ENCODE data around the gene SLC2A1. TPM values are rescaled to one million over a fixed set of nuclear protein-coding genes. Genes with fewer than 3 reads are reported as not detected.
A peak's percentile ranks its signal among the peaks of the same experiment; 100 is the strongest.

Gene SLC2A1
- total RNA-seq, 2 donors from 2014 or later, result 71.6 to 150 TPM

DNA sequence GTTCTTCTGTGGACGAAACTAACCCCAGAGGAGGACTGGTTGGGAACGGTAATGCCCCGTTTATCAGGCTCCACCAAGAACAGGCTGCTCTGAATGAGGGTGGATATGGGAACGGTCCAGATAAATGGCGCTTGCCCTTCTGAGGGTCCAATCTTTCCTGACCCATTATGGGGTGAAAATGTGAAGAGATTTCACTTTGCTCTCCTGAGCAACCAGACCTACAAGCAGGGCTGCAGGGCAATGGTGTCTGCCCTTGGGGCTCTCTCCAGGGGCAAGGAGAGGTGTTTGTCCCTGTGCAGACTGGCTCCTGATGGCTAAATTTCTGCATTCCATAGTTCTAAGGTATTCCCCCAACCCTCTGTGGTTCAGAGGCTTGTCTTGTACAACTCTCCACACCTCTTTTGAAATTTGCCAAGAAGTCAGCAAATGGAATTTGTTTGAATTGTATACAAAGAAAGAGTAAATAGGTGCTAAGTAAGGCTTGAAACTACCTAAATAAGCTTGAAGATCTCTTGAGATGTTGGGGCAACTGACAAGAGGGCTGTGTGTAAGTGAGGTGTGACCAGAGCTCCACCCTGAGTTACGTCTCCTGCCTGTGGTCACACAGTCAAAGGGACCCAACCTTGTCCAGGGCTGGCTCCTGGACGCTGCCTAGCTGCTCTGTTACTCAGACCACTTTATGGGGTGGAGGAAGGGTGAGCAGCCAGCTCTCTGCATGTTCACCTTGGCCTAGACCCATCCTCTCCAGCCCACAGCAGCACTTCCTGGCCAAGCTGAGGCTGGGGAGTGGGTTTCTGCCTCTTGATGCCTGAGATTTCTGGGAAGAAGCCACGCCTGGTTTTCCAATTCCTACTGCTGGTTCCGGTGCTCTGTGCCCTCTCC is 24.8 kb downstream of the SLC2A1 start:
- DNase-seq, result no peak
- H3K4me3 ChIP-seq, result no peak overlapping the region
- TF ChIP-seq, protein P1, sequence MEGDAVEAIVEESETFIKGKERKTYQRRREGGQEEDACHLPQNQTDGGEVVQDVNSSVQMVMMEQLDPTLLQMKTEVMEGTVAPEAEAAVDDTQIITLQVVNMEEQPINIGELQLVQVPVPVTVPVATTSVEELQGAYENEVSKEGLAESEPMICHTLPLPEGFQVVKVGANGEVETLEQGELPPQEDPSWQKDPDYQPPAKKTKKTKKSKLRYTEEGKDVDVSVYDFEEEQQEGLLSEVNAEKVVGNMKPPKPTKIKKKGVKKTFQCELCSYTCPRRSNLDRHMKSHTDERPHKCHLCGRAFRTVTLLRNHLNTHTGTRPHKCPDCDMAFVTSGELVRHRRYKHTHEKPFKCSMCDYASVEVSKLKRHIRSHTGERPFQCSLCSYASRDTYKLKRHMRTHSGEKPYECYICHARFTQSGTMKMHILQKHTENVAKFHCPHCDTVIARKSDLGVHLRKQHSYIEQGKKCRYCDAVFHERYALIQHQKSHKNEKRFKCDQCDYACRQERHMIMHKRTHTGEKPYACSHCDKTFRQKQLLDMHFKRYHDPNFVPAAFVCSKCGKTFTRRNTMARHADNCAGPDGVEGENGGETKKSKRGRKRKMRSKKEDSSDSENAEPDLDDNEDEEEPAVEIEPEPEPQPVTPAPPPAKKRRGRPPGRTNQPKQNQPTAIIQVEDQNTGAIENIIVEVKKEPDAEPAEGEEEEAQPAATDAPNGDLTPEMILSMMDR (IDR thresholded peaks at IDR 0.05), result no peak
- no peaks in the 10 kb centered on the region for H3K36me3 ChIP-seq
- H3K27ac ChIP-seq, result peak overlapping the region; percentile 85
- no peaks in the 10 kb centered on the region for H3K9me3 ChIP-seq
- peaks cover 42% of the 10 kb centered on the region for H3K4me1 ChIP-seq
- H3K9ac ChIP-seq (ENCODE audit: low read depth in 2 of 2, low read length in 2 of 2), result no peak overlapping the region
- H3K27me3 ChIP-seq, result no peaks in the 10 kb centered on the region
- intact Hi-C loops (cut with DNase I), result no loop called here

DNA sequence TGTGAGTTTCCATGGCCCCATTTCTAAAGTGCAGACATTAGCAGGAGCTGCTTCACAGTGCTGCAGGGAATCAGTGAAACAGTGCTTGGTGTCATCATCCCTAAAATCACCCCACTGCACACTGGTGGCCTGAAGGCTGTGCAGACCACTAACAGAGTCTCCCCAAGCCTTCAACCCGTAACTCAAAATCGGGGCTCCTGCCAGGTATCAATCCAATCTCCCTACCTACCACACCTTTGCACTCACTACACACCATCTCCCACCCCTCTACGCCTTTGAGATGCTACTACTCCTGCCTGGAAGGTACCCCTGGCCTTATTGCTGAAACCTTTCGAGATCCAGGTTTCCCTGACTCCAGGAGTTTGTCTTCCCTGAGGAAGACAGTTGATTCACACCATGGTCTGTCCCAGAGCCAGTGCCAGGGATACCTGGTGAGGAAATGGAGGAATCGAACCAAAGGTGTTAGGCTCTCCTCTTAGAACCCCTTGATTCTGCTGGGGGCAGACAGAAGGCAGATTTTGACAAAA is 25.5 kb downstream of the SLC2A1 start:
- intact Hi-C loops (cut with DNase I), result no loop called here
- peak; percentile 17 for DNase-seq
- H3K9ac ChIP-seq (ENCODE audit: low read depth in 2 of 2, low read length in 2 of 2), result peak overlapping the region in 1 of 2 donors; percentile 2
- TF ChIP-seq, protein P1 (IDR thresholded peaks at IDR 0.05), result no peak
- H3K4me3 ChIP-seq, result no peak overlapping the region
- peaks cover 35% of the 10 kb centered on the region for H3K4me1 ChIP-seq
- peak overlapping the region; percentile 85 for H3K27ac ChIP-seq
- no peaks in the 10 kb centered on the region for H3K9me3 ChIP-seq
- peaks cover 3% of the 10 kb centered on the region for H3K36me3 ChIP-seq
- H3K27me3 ChIP-seq, result no peaks in the 10 kb centered on the region

DNA sequence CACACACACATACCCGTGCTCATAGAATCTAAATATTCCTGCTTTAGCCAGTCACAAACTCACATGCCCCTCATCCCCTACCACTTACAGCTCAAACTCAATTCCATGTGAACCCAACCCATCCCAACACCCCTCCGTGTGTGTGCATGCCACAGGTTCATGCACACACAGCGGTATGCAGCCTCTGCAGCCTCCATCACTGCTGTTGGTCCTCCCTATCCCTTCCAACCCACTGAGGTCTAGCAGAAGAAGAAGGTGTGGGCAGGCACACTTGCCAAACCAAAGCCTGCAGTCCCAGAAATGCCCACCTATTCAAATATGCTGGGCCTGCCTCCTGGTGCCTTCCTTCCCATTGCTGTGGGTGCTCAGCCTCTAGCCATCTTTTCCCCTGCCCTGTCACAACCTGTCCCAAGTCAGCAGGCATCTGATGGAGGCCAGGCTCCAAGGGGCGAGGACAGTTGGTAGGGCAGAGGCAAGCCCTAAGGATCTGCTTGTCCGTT is 26.2 kb downstream of the SLC2A1 start:
- TF ChIP-seq, protein P1 (IDR thresholded peaks at IDR 0.05), result no peak
- peak overlapping the region; percentile 36 to 65 for H3K9ac ChIP-seq (ENCODE audit: low read depth in 2 of 2, low read length in 2 of 2)
- peaks cover 30% of the 10 kb centered on the region for H3K4me1 ChIP-seq
- DNase-seq, result peak; percentile 25
- H3K4me3 ChIP-seq, result no peak overlapping the region
- H3K9me3 ChIP-seq, result no peaks in the 10 kb centered on the region
- peak overlapping the region; percentile 85 for H3K27ac ChIP-seq
- H3K36me3 ChIP-seq, result peaks cover 4% of the 10 kb centered on the region
- H3K27me3 ChIP-seq, result no peaks in the 10 kb centered on the region
- intact Hi-C loops (cut with DNase I), result no loop called here

DNA sequence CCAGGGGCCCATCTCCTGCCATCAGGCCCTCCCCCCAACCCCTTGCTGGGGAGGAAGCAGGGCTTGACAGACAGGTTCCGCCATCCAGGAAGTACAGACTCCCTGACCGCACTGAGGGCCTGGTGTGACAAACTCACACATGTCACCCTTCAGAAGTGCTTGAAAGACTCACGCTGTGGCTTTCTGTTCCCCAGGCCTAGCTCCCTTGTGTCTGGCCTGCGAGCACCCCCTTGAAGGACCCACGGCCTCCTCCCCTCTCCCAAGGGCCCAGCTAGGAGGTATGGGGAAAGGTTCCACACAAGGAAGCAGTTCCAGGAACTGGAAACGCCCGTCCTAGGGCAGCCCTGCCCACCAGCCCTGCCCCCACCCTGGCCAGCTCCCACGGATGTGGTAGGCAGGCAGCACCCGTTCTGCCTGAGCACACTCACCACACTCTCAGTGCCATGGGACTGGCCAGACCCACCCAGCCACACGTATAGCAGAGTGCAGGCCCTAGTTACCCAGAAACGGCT is 26.7 kb downstream of the SLC2A1 start:
- Histone ChIP-seq H3K27ac (peak overlapping the region; percentile 85), H3K36me3 (peaks cover 4% of the 10 kb centered on the region), H3K4me3 (no peak overlapping the region), H3K27me3 (no peaks in the 10 kb centered on the region), H3K4me1 (peaks cover 25% of the 10 kb centered on the region), H3K9ac (ENCODE audit: low read depth in 2 of 2, low read length in 2 of 2) (peak overlapping the region; percentile 36 to 65), H3K9me3 (no peaks in the 10 kb centered on the region)
- DNase-seq, result peak; percentile 91
- intact Hi-C loops (cut with DNase I), result no loop called here
- TF ChIP-seq, protein P1 (IDR thresholded peaks at IDR 0.05), result no peak

DNA sequence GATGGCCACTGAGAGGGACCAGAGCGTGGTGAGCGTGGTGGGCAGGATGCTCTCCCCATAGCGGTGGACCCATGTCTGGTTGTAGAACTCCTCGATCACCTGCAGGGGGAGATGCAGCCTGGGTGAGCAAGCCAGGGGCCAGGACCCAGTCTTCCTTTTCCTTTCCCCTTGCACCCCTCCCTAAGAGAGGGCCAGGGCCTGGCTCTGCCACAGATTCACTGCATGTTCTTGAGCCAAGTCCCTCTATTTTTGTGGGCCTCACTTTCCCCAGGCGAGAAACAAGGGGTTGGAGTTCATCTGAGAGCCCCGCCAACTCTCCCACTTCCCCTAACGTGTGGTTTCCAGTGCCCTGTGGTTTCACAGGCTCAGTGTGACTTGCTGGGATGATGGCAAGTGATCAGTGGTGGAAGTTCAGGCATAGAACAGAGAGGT is 27.5 kb downstream of the SLC2A1 start:
- Histone ChIP-seq H3K36me3 (peaks cover 4% of the 10 kb centered on the region), H3K4me1 (peaks cover 18% of the 10 kb centered on the region), H3K27ac (peak overlapping the region; percentile 85), H3K27me3 (no peaks in the 10 kb centered on the region), H3K9me3 (no peaks in the 10 kb centered on the region), H3K9ac (ENCODE audit: low read depth in 2 of 2, low read length in 2 of 2) (peak overlapping the region in 1 of 2 donors; percentile 65), H3K4me3 (no peak overlapping the region)
- peak; percentile 42 for DNase-seq
- intact Hi-C loops (cut with DNase I), result no loop called here
- TF ChIP-seq, protein P1 (IDR thresholded peaks at IDR 0.05), result peak; percentile 48

Data from colonic mucosa (tissue), 4 donors.